SK-N-SH (cell line): Measurements from ENCODE around the gene KIAA0513. TPM values are rescaled to one million over a fixed set of nuclear protein-coding genes. Genes with fewer than 3 reads are reported as not detected.

Experiments
- CTCF ChIA-PET: fragments of 300-600, 350-600 bp; formaldehyde crosslinking; extraction: SDS; loops from one replicate; lab custom pipeline; 2021; lab: Yijun Ruan, JAX
- POLR2A ChIA-PET: fragments of 350-600 bp; sonication (Branson Sonifier 250); formaldehyde crosslinking; extraction: SDS; loops from one replicate; lab custom pipeline; 2020; ENCODE audit warnings: antibody characterized with exemption, inconsistent platforms; lab: Yijun Ruan, JAX
- DNase-seq: peaks from one replicate; pipeline ENCODE4 v3.0.0; 2012
- H2AFZ ChIP-seq: fragments of 200-600 bp; sonication (generic); 2 replicates; pipeline ENCODE4 v1.8.1; 2016; ENCODE audit warnings: antibody characterized with exemption, mild to moderate bottlenecking, low read depth
- H3F3A ChIP-seq: fragments of 200-600 bp; sonication (generic); replicated peaks from 2 replicates; pipeline ENCODE3; 2016; ENCODE audit warnings: antibody characterized with exemption, mild to moderate bottlenecking; ENCODE audit not compliant: insufficient read depth
- H3K27ac ChIP-seq, 2 experiments: fragments of 200-500 bp in 1 of 2; fragments of 200-600 bp in 1 of 2; sonication (Bioruptor generic) in 1 of 2; sonication (generic), shearing (Covaris generic) in 1 of 2; 2 replicates each; pipeline versions ENCODE4 v1.5.1 to v1.6.1; 2014 to 2016; ENCODE audit warnings: low read depth in 2 of 2, inconsistent platforms in 1 of 2, low read length in 1 of 2, mild to moderate bottlenecking in 1 of 2, mixed read lengths in 1 of 2
- H3K27me3 ChIP-seq: fragments of 200-600 bp; sonication (generic), shearing (Covaris generic); 2 replicates; pipeline ENCODE4 v1.6.1; 2016; ENCODE audit warnings: mixed run types; ENCODE audit not compliant: insufficient read depth
- H3K36me3 ChIP-seq, 2 experiments: fragments of 200-500 bp in 1 of 2; fragments of 200-600 bp in 1 of 2; sonication (Bioruptor generic) in 1 of 2; sonication (generic) in 1 of 2; replicated peaks in 1 of 2; 2 replicates each; pipeline versions ENCODE3 to v1.5.1; 2014 to 2016; ENCODE audit warnings: low read length in 1 of 2, mild to moderate bottlenecking in 1 of 2; ENCODE audit not compliant: insufficient read depth in 2 of 2, control insufficient read depth in 1 of 2
- H3K4me1 ChIP-seq, 2 experiments: fragments of 200-500 bp in 1 of 2; fragments of 200-600 bp in 1 of 2; sonication (Bioruptor generic) in 1 of 2; sonication (generic), shearing (Covaris generic) in 1 of 2; 2 replicates each; pipeline versions ENCODE4 v1.5.1 to v1.6.1; 2014 to 2016; ENCODE audit warnings: low read depth in 1 of 2, low read length in 1 of 2, mixed run types in 1 of 2; ENCODE audit not compliant: insufficient read depth in 2 of 2, control insufficient read depth in 1 of 2
- H3K4me2 ChIP-seq: fragments of 200-600 bp; sonication (generic), shearing (Covaris generic); 2 replicates; pipeline ENCODE4 v1.6.1; 2017; ENCODE audit warnings: mixed run types
- H3K4me3 ChIP-seq, 2 experiments: fragments of 200-500 bp in 1 of 2; fragments of 200-600 bp in 1 of 2; sonication (Bioruptor generic) in 1 of 2; sonication (generic), shearing (Covaris generic) in 1 of 2; 2 replicates each; pipeline versions ENCODE4 v1.5.1 to v1.8.1; 2014 to 2016; ENCODE audit warnings: low read depth in 2 of 2, inconsistent platforms in 1 of 2, low read length in 1 of 2, mild to moderate bottlenecking in 1 of 2, mixed read lengths in 1 of 2, moderate library complexity in 1 of 2
- H3K79me2 ChIP-seq: fragments of 200-600 bp; sonication (generic); 2 replicates; pipeline ENCODE4 v1.8.1; 2017; ENCODE audit warnings: mild to moderate bottlenecking; ENCODE audit not compliant: insufficient read depth
- H3K9ac ChIP-seq: fragments of 200-600 bp; sonication (generic); 2 replicates; pipeline ENCODE4 v1.6.1; 2017; ENCODE audit warnings: mixed run types
- H3K9me2 ChIP-seq: fragments of 200-600 bp; sonication (generic); 2 replicates; pipeline ENCODE4 v1.6.1; 2017; ENCODE audit warnings: mixed run types
- H3K9me3 ChIP-seq: fragments of 200-600 bp; sonication (generic); 2 replicates; pipeline ENCODE4 v1.6.1; 2017; ENCODE audit warnings: mixed run types, mild to moderate bottlenecking, moderate library complexity
- H4K20me1 ChIP-seq: fragments of 200-600 bp; sonication (generic); 2 replicates; pipeline ENCODE4 v1.6.1; 2017; ENCODE audit warnings: mild to moderate bottlenecking, mixed run types; ENCODE audit not compliant: insufficient read depth
- CTCF ChIP-seq: fragments of 200-600 bp; sonication (generic); IDR thresholded peaks from 2 replicates; pipeline ENCODE4 v1.6.1; 2017; ENCODE audit warnings: antibody characterized with exemption, mild to moderate bottlenecking, moderate library complexity
- ELF1 ChIP-seq: IDR thresholded peaks from 2 replicates; pipeline ENCODE4 v1.4.0; 2012
- EP300 ChIP-seq, 2 experiments: IDR thresholded peaks; 2 replicates each; pipeline versions ENCODE4 v1.4.0 to v1.6.1; 2012; ENCODE audit warnings: borderline replicate concordance in 1 of 2, low read depth in 1 of 2, low read length in 1 of 2
- FOSL2 ChIP-seq: IDR thresholded peaks from 2 replicates; pipeline ENCODE4 v1.4.0; 2012; ENCODE audit warnings: low read depth, mild to moderate bottlenecking, moderate library complexity, borderline replicate concordance
- FOXJ3 ChIP-seq: sonication (generic); formaldehyde crosslinking; IDR thresholded peaks from 2 replicates; pipeline ENCODE4 v1.5.1; 2020; ENCODE audit warnings: mild to moderate bottlenecking, missing genetic modification reagents
- FOXM1 ChIP-seq: IDR thresholded peaks from 2 replicates; pipeline ENCODE4 v1.4.0; 2012; ENCODE audit warnings: low read depth, mild to moderate bottlenecking
- IRF3 ChIP-seq: fragments of 150-350 bp; IDR thresholded peaks from 2 replicates; pipeline ENCODE4 v1.6.1; 2016; ENCODE audit warnings: mild to moderate bottlenecking, low read depth, low read length
- JUND ChIP-seq: IDR thresholded peaks from 2 replicates; pipeline ENCODE4 v1.4.0; 2012
- MEF2A ChIP-seq: IDR thresholded peaks from 2 replicates; pipeline ENCODE4 v1.4.0; 2012; ENCODE audit warnings: low read depth, borderline replicate concordance
- MXI1 ChIP-seq: IDR thresholded peaks from 2 replicates; pipeline ENCODE4 v1.6.1; 2012; ENCODE audit warnings: mild to moderate bottlenecking, low read depth, low read length, improper control_type of control experiment
- PBX3 ChIP-seq: IDR thresholded peaks from 2 replicates; pipeline ENCODE4; 2012
- POLR2AphosphoS5 ChIP-seq: IDR thresholded peaks from 2 replicates; pipeline ENCODE4 v1.6.1; 2012; ENCODE audit warnings: low read depth, low read length
- TAF1 ChIP-seq: IDR thresholded peaks from 2 replicates; pipeline ENCODE4 v1.6.1; 2012; ENCODE audit warnings: low read depth, mild to moderate bottlenecking, low read length, moderate library complexity, borderline replicate concordance
- USF1 ChIP-seq: IDR thresholded peaks from 2 replicates; pipeline ENCODE4 v1.4.0; 2012; ENCODE audit warnings: low read depth, borderline replicate concordance
- YY1 ChIP-seq: IDR thresholded peaks from 2 replicates; pipeline ENCODE4 v1.4.0; 2012; ENCODE audit warnings: low read depth, mild to moderate bottlenecking
- WGBS: methylation state at CpG from one replicate; pipeline ENCODE4 v1.1.6; 2017; ENCODE audit warnings: low lambda C conversion rate; 5-methylcytosine and 5-hydroxymethylcytosine counted together
- polyA plus RNA-seq, 3 experiments: library from polyadenylated mRNA; depleted of rRNA; stranded (reverse); fragments of >200 nt; gene quantifications; 2 replicates each; pipeline ENCODE4 v1.2.3, GENCODE V29; 2012
- TF ChIP-seq, protein P1 (sequence below): fragments of 150-350 bp; IDR thresholded peaks from 2 replicates; pipeline ENCODE4 v1.6.1; 2017; ENCODE audit warnings: antibody characterized with exemption, low read length, low read depth, borderline replicate concordance

Gene KIAA0513
- polyA plus RNA-seq, 1 of the 3 experiments (the other 2 are of a cell fraction) = 6.5 TPM

- no peaks in the 10 kb centered on the region for H3K9me2 ChIP-seq
- H3K79me2 ChIP-seq = no peaks in the 10 kb centered on the region
- H3F3A ChIP-seq = no peaks in the 10 kb centered on the region
- H3K27ac ChIP-seq = no peak overlapping the region
- H3K27me3 ChIP-seq = no peaks in the 10 kb centered on the region
- no peak for DNase-seq
- no peaks in the 10 kb centered on the region for H3K36me3 ChIP-seq
- 89% methylated on average over 10 of the region's 16 CpGs for WGBS
- TF ChIP-seq ELF1 = no peak
- H4K20me1 ChIP-seq = no peaks in the 10 kb centered on the region
- H3K4me3 ChIP-seq = no peak overlapping the region
- no peaks in the 10 kb centered on the region for H3K9me3 ChIP-seq
- H2AFZ ChIP-seq = no peak overlapping the region
- ChIA-PET POLR2A (no interaction called here), CTCF (interaction anchor here (1.2 to 1.6 kb wide), 2 partner anchors 38 to 90 kb away, joined by 3 to 5 read pairs; no protein-coding TSS in a partner anchor)
- H3K9ac ChIP-seq = no peak overlapping the region
- no peak overlapping the region for H3K4me2 ChIP-seq
- H3K4me1 ChIP-seq = peaks cover 0 to 12% of the 10 kb centered on the region in 2 experiments; a peak in 1 of 4 replicates
Observed at GRCh38 chr16:85084841-85085510, 57.4 kb downstream of the KIAA0513 start.

DNA sequence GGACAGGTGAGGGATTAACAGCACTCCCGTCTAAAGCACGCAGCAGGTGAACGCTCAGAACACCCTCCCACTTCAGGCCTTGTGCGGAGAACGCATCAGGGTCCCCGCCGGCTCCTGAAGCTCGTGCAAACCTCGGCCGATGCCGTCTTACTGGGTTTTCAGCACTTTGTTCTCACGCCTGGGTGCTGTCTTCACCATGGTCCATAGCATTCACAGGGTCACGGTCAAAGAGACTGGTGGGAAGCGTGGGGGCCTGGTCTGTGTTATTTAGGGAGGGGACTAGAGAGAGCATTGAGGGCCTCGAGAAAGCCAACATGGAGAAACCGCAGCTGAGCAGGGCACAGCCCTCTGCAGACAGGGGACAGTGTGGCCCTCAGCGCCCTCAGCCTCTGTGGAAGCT is 58.1 kb downstream of the KIAA0513 start:
- Histone ChIP-seq H2AFZ (no peak overlapping the region), H3K4me3 (no peak overlapping the region), H3K4me1 (peaks cover 0 to 14% of the 10 kb centered on the region in 2 experiments; a peak in 1 of 4 replicates), H3K27me3 (no peaks in the 10 kb centered on the region), H3K27ac (no peak overlapping the region), H3K9me2 (no peaks in the 10 kb centered on the region), H3K9ac (no peak overlapping the region), H3K4me2 (no peak overlapping the region), H3K36me3 (no peaks in the 10 kb centered on the region), H3K79me2 (no peaks in the 10 kb centered on the region), H3K9me3 (no peaks in the 10 kb centered on the region), H4K20me1 (no peaks in the 10 kb centered on the region), H3F3A (no peaks in the 10 kb centered on the region)
- CTCF ChIA-PET = interaction anchor here (0.9 to 2.2 kb wide), 5 partner anchors 13 to 89 kb away, joined by 3 to 9 read pairs (median 5); no protein-coding TSS in a partner anchor
- POLR2A ChIA-PET = no interaction called here
- WGBS = 93% methylated on average over 17 of the region's 17 CpGs
- no peak for DNase-seq
- TF ChIP-seq FOSL2 = no peak
- TF ChIP-seq MXI1 = no peak
- no peak for TF ChIP-seq IRF3
- no peak for TF ChIP-seq EP300 (IDR thresholded peaks at IDR 0.05; ENCODE audit: borderline replicate concordance in 1 of 2, low read depth in 1 of 2, low read length in 1 of 2)
- TF ChIP-seq FOXJ3 (CRISPR knock-in tag) = no peak
- TF ChIP-seq, protein P1, sequence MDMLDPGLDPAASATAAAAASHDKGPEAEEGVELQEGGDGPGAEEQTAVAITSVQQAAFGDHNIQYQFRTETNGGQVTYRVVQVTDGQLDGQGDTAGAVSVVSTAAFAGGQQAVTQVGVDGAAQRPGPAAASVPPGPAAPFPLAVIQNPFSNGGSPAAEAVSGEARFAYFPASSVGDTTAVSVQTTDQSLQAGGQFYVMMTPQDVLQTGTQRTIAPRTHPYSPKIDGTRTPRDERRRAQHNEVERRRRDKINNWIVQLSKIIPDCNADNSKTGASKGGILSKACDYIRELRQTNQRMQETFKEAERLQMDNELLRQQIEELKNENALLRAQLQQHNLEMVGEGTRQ = no peak
- TF ChIP-seq PBX3 = no peak
- no peak for TF ChIP-seq TAF1
- no peak for TF ChIP-seq CTCF
- no peak for TF ChIP-seq JUND
- TF ChIP-seq FOXM1 = no peak
- TF ChIP-seq POLR2AphosphoS5 = no peak
- no peak for TF ChIP-seq MEF2A
- no peak for TF ChIP-seq ELF1
- no peak for TF ChIP-seq YY1
- no peak for TF ChIP-seq USF1
